Panc1 (cell line): ENCODE measurements around the gene CCDC73.

Experiments used
- POLR2AphosphoS5 ChIP-seq: IDR thresholded peaks from 2 replicates; pipeline ENCODE4 v1.6.1; 2012; ENCODE audit warnings: mild to moderate bottlenecking, low read depth, low read length, moderate library complexity
- REST ChIP-seq, 2 experiments: IDR thresholded peaks; 2 replicates each; pipeline ENCODE4 v1.6.1; 2011 to 2012; ENCODE audit warnings: low read depth in 2 of 2, control low read depth in 1 of 2, low read length in 1 of 2, mild to moderate bottlenecking in 1 of 2, moderate library complexity in 1 of 2; ENCODE audit not compliant: insufficient read depth in 1 of 2
- SIN3A ChIP-seq: IDR thresholded peaks from 2 replicates; pipeline ENCODE4 v1.6.1; 2012; ENCODE audit warnings: low read depth, mild to moderate bottlenecking, low read length, moderate library complexity, borderline replicate concordance; ENCODE audit not compliant: insufficient read depth
- TF ChIP-seq, protein P1 (sequence below): fragments of 450-650 bp; IDR thresholded peaks from 2 replicates; pipeline ENCODE4 v1.5.1; 2017; ENCODE audit warnings: mild to moderate bottlenecking

DNA sequence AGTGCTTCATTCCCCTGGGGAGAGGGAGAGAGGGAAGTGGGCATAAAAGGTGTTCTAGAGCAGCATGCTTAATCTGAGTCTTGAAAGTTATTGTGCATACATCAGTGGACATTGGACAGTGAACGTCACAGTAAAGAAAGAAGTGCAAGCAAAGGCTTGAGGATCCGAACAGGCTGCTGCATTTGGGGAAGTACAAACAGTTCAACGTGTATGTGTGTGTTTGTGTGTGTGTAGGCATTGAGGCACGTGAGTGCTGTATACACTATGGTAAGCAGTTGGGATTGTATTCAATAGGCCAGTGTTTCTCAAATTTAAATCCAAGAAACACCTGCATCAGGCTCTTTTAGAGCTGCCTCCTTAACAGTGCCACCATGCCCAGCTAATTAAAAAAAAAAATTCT is 221.2 kb downstream of the CCDC73 start:
- no peak for TF ChIP-seq POLR2AphosphoS5
- TF ChIP-seq, protein P1, sequence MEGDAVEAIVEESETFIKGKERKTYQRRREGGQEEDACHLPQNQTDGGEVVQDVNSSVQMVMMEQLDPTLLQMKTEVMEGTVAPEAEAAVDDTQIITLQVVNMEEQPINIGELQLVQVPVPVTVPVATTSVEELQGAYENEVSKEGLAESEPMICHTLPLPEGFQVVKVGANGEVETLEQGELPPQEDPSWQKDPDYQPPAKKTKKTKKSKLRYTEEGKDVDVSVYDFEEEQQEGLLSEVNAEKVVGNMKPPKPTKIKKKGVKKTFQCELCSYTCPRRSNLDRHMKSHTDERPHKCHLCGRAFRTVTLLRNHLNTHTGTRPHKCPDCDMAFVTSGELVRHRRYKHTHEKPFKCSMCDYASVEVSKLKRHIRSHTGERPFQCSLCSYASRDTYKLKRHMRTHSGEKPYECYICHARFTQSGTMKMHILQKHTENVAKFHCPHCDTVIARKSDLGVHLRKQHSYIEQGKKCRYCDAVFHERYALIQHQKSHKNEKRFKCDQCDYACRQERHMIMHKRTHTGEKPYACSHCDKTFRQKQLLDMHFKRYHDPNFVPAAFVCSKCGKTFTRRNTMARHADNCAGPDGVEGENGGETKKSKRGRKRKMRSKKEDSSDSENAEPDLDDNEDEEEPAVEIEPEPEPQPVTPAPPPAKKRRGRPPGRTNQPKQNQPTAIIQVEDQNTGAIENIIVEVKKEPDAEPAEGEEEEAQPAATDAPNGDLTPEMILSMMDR: no peak
- no peak for TF ChIP-seq REST (IDR thresholded peaks at IDR 0.05; ENCODE audit: insufficient read depth in 1 of 2, low read depth in 2 of 2, low read length in 1 of 2)
- no peak for TF ChIP-seq SIN3A
